ENCODE results near the gene CLDN6. TPM values are rescaled to one million over a fixed set of nuclear protein-coding genes. Genes with fewer than 3 reads are reported as not detected.

The CLDN6 gene
- total RNA-seq, 1 donor = under 0.01 TPM

DNA sequence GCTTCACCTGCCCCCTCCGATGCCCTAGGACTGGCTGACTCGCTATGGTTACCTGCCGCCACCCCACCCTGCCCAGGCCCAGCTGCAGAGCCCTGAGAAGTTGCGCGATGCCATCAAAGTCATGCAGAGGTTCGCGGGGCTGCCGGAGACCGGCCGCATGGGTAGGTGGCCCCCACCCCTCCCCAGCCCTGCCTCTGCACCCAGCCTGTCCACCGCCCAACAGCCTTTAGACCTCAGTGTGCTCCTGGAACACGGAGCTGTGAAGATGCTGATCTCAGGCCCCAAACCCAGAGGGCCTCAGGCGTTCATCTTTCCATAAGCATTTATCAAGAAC, 29.4 kb upstream of the CLDN6 start:
- H3K79me2 ChIP-seq (ENCODE audit: insufficient read depth, low read length) = no peaks in the 10 kb centered on the region
- no peak for TF ChIP-seq CTCF (IDR thresholded peaks at IDR 0.05; ENCODE audit: extremely low read depth, low read depth, low read length)
- H3K4me1 ChIP-seq (ENCODE audit: insufficient read depth, low read length) = no peaks in the 10 kb centered on the region
- peaks cover 70% of the 10 kb centered on the region for H3K27me3 ChIP-seq (ENCODE audit: insufficient read depth, low read length)
- no peak overlapping the region for H3K4me2 ChIP-seq (ENCODE audit: insufficient read depth, low read length)
- H3K9me3 ChIP-seq (ENCODE audit: low read depth, low read length) = no peaks in the 10 kb centered on the region
- H3K27ac ChIP-seq (ENCODE audit: low read depth, low read length) = no peak overlapping the region
- H2AFZ ChIP-seq (ENCODE audit: low read length) = no peak overlapping the region
- H3K4me3 ChIP-seq (ENCODE audit: insufficient read depth, low read length) = no peak overlapping the region
- no peaks in the 10 kb centered on the region for H3K36me3 ChIP-seq (ENCODE audit: insufficient read depth, low read length)
- no peak for DNase-seq (ENCODE audit: insufficient read length, low spot score, missing footprints)
- H4K20me1 ChIP-seq (ENCODE audit: insufficient read depth, low read length) = no peaks in the 10 kb centered on the region

GRCh38 chr16:3046641-3047386, 28.8 kb upstream of the CLDN6 start:
- no peaks in the 10 kb centered on the region for H3K79me2 ChIP-seq (ENCODE audit: insufficient read depth, low read length)
- peak; percentile 91 for DNase-seq (ENCODE audit: insufficient read length, low spot score, missing footprints)
- no peak overlapping the region for H3K4me3 ChIP-seq (ENCODE audit: insufficient read depth, low read length)
- H3K27ac ChIP-seq (ENCODE audit: low read depth, low read length) = no peak overlapping the region
- H2AFZ ChIP-seq (ENCODE audit: low read length) = no peak overlapping the region
- peaks cover 70% of the 10 kb centered on the region for H3K27me3 ChIP-seq (ENCODE audit: insufficient read depth, low read length)
- TF ChIP-seq CTCF (IDR thresholded peaks at IDR 0.05; ENCODE audit: extremely low read depth, low read depth, low read length) = no peak
- no peaks in the 10 kb centered on the region for H3K36me3 ChIP-seq (ENCODE audit: insufficient read depth, low read length)
- no peaks in the 10 kb centered on the region for H3K4me1 ChIP-seq (ENCODE audit: insufficient read depth, low read length)
- H3K4me2 ChIP-seq (ENCODE audit: insufficient read depth, low read length) = no peak overlapping the region
- no peaks in the 10 kb centered on the region for H3K9me3 ChIP-seq (ENCODE audit: low read depth, low read length)
- H4K20me1 ChIP-seq (ENCODE audit: insufficient read depth, low read length) = no peaks in the 10 kb centered on the region

GRCh38 chr16:3045758-3046640, 28.0 kb upstream of the CLDN6 start, which contains the start of gene MMP25:
MMP25 (plus strand) TSS chr16:3046561; CDS start chr16:3046918, 357 bp downstream.
- Histone ChIP-seq H3K27me3 (ENCODE audit: insufficient read depth, low read length) (peaks cover 67% of the 10 kb centered on the region), H3K79me2 (ENCODE audit: insufficient read depth, low read length) (no peaks in the 10 kb centered on the region), H4K20me1 (ENCODE audit: insufficient read depth, low read length) (no peaks in the 10 kb centered on the region), H3K4me2 (ENCODE audit: insufficient read depth, low read length) (peak within 1 kb of the TSS; percentile 71), H3K4me1 (ENCODE audit: insufficient read depth, low read length) (no peaks in the 10 kb centered on the region), H3K9me3 (ENCODE audit: low read depth, low read length) (no peaks in the 10 kb centered on the region), H3K36me3 (ENCODE audit: insufficient read depth, low read length) (no peaks in the 10 kb centered on the region), H3K4me3 (ENCODE audit: insufficient read depth, low read length) (peak within 1 kb of the TSS; percentile 51), H2AFZ (ENCODE audit: low read length) (no peak within 1 kb of the TSS), H3K27ac (ENCODE audit: low read depth, low read length) (no peak within 1 kb of the TSS)
- DNase-seq (ENCODE audit: insufficient read length, low spot score, missing footprints) = peak; percentile 87
- TF ChIP-seq CTCF (IDR thresholded peaks at IDR 0.05; ENCODE audit: extremely low read depth, low read depth, low read length) = no peak

DNA sequence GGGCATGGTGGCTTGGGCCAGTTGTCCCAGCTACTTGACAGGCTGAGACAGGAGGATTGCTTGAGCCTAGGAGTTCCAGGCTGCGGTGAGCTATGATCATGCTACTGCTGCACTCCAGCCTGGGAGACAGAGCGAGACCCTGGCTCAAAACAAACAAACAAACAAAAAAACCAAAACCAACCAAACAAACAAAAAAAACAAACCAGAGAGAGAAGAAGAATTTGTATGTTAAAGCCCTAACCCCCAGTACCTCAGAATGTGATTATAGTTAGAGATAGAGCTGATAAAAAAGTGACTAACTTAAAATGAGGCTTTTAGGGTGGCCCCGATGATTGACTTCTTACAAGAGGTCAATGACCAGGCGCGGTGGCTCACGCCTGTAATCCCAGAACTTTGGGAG, 26.7 kb upstream of the CLDN6 start:
- no peaks in the 10 kb centered on the region for H3K36me3 ChIP-seq (ENCODE audit: insufficient read depth, low read length)
- DNase-seq (ENCODE audit: insufficient read length, low spot score, missing footprints) = no peak
- H3K27ac ChIP-seq (ENCODE audit: low read depth, low read length) = no peak overlapping the region
- no peak overlapping the region for H2AFZ ChIP-seq (ENCODE audit: low read length)
- no peaks in the 10 kb centered on the region for H3K4me1 ChIP-seq (ENCODE audit: insufficient read depth, low read length)
- H3K4me3 ChIP-seq (ENCODE audit: insufficient read depth, low read length) = no peak overlapping the region
- no peaks in the 10 kb centered on the region for H4K20me1 ChIP-seq (ENCODE audit: insufficient read depth, low read length)
- no peaks in the 10 kb centered on the region for H3K79me2 ChIP-seq (ENCODE audit: insufficient read depth, low read length)
- TF ChIP-seq CTCF (IDR thresholded peaks at IDR 0.05; ENCODE audit: extremely low read depth, low read depth, low read length) = no peak
- H3K4me2 ChIP-seq (ENCODE audit: insufficient read depth, low read length) = no peak overlapping the region
- H3K9me3 ChIP-seq (ENCODE audit: low read depth, low read length) = no peaks in the 10 kb centered on the region
- peaks cover 59% of the 10 kb centered on the region for H3K27me3 ChIP-seq (ENCODE audit: insufficient read depth, low read length)
